Glomerular visceral epithelial cell (primary cell): ENCODE results near the gene PRR36.

Experiments used
- DNase-seq: peaks from one replicate; pipeline ENCODE4 v3.0.0-alpha.2; 2016; ENCODE audit errors: extremely low spot score

The PRR36 gene

DNA sequence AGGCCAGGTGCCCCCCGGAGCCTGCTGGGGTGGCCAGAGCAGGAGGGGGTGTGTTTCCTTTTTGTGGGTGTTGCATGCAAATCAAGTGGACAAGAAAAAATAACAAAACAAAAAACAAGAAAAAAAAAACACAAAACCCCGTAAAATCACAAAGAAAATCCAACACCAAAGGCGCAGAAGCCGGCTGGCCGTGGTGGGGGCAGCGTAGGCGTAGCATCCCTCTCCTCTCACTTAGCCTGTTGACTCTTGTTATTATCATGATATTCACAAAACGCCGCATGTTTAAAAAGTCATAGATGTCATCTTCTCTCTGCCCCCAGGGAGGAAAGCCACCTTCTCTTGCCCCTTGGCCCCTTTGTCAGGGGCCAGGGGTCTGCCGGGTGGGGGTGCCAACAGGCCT, 39.5 kb upstream of the PRR36 start:
- no peak for DNase-seq

DNA sequence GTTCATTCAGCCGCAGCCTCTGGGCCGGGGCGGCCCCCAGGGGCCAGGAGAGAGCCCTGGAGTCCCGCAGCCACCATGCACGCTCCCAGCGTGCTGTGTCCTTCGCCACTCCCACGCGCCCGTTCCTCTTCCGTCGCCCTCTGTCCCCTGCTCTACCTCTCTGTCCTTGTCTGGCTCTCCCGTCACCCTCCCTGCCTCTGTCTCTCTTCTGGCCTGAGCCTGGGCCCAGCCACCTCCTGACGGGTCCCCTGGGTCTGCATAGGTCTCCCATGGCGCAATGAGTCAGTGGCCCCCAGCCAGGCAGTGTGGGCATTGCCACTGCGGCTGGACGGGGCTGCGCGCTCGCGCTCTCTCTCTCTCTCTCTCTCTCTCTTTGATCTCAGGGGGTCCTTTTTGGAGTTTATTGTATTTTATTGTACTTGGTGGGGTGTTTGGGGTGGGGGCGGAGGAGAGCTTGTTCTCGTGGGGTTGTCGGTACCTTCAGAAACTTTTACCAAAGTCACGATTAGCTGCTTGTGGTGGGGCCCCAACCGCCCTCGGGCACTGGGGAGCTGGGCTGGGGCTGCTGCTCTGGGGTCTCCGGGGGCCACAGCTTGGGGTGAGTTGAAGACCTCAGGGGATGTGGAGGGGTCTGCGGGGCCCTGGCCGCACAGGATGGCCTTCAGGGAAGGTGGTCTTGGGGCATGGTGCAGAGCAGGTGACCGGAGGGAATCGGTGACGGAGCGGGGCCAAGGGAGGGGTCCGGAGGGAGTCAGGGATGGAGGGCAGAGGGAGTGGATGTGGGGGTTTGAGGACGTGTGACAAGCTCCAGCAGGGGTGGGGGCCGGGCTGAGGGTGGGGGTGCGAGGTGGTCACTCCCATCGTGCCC, 38.7 kb upstream of the PRR36 start:
- DNase-seq = no peak

DNA sequence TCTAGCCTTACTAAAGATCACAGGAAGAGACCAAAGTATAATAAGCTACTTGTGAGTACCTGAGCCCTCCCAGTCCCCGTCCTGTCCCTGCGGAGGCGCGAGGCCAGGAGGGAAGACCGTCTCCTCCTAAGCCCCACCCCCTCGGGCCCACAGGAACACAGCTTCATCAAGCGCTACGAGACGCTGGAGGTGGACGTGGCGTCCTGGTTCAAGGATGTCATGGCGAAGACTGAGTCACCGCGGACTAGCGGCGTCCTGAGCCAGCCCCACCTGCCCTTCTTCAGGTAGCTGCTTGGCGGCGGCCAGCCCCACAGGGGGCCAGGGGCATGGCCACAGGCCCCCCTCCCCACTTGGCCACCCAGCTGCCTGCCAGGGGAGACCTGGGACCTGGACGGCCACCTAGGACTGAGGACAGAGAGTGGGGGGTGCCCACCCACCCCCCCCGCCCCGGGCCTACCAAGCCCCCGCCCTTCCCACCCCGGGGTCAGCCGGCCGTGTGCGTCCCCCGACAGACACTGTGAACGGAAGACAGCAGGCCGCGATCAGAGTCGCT, 38.0 kb upstream of the PRR36 start:
- DNase-seq = no peak

DNA sequence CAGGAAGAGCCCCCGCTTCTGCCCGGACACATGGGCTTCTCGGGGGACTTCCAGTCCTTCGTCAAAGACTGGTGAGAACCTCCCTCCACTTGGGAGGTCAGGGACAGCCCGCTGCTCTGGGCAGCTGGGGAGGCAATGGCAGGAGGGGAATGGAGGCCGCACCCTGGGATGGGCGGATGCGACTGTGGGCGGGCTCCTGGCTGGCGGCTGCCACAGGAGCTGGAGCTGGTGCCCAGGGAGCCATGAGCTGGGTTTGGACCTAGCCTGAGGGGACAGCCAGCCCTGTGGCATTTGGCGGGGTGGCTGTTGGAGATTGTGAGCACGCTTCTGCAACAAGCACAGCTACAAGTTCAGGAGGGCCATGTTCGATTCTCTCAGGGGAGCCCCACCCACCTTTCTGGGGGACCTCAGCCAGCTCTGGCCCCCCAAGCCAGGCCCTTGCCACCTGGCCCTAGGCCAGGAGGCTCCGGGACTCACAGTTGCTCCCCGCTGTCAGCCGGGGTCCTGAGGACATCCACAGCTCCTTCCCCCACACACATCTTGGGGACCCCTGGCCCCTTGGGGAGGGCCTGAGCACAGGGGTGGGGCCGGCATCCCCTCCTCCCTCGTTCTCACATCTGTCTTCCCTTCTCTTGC, 37.4 kb upstream of the PRR36 start:
- DNase-seq = no peak

DNA sequence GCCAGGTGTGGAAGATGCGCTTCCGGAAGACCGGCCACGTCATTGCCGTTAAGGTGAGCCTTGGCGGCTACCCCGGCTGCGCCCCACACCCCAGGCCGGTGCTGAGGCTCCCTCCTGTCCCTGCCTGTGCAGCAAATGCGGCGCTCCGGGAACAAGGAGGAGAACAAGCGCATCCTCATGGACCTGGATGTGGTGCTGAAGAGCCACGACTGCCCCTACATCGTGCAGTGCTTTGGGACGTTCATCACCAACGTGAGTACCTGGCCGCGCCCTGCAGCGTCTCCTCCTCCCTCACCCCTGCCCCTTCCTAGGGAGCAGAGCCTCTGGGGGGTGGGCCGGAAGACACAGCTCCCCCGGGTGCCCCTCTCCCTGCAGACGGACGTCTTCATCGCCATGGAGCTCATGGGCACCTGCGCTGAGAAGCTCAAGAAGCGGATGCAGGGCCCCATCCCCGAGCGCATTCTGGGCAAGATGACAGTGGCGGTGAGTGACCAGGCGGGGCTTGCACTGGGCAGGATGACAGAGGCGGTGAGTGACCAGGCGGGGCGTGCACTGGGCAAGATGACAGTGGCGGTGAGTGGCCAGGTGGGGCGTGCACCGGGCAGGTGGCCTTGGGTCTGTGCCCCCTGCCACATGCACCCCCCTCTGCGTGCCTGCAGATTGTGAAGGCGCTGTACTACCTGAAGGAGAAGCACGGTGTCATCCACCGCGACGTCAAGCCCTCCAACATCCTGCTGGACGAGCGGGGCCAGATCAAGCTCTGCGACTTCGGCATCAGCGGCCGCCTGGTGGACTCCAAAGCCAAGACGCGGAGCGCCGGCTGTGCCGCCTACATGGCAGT, 36.4 kb upstream of the PRR36 start:
- no peak for DNase-seq

DNA sequence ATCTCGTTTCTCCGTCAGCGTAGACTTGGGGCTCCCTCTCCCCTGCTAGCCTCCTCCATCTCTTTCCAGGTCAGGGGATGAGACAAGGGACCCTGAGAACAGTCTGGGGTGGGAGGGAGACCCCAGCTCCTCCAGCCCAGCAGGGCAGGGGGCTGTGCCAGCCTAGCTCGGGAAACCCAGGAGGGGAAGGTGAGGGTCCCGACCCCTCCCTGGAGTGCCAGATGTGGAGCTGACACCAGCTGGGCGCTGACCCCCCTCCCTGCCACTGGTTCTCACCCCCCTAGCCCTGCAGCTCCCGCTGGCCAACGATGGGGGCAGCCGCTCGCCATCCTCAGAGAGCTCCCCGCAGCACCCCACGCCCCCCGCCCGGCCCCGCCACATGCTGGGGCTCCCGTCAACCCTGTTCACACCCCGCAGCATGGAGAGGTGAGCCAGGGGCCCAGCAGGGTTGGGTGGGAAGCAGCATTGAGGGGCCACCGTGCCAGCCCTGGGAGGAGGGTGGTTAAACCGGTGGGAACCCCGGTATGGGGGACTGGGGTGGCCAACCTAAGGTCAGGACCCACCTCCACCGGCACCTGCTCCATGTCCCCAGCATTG, 35.4 kb upstream of the PRR36 start:
- no peak for DNase-seq

DNA sequence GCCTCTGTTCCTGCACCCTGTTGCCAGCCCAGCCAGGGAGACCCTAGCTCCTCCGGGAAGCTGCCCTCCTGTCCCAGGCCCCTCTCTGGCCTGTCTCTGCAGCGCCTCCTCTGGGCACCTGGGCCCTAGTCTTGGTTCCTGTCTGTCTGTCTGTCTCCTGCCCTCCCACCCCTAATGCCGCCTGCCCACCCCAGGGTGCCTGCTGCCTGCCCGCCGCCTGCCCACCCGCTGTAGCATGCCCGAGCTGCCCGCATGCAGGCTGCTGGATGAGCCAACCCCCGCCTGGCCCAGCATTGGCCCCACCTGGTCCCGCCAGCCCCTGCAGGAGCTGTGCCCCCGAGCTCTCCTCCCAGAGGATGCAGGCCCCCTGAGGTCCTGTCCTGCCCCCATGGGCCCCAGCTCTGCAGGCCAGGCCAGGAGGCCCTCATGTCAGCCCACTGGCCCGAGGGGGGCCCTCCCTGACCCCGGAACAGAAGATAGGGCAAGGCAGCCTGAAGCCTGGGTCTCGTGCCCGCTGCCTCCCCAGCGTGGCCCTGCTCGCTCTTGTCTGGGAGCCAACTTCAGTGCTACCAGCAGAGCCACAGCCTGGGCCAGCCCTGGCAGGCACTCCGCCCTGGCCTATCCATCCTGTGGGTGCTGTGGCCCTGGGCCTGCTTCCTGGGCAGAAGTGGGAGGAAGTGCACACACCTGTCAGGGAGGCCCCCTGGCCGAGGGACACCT, 34.7 kb upstream of the PRR36 start:
- no peak for DNase-seq

DNA sequence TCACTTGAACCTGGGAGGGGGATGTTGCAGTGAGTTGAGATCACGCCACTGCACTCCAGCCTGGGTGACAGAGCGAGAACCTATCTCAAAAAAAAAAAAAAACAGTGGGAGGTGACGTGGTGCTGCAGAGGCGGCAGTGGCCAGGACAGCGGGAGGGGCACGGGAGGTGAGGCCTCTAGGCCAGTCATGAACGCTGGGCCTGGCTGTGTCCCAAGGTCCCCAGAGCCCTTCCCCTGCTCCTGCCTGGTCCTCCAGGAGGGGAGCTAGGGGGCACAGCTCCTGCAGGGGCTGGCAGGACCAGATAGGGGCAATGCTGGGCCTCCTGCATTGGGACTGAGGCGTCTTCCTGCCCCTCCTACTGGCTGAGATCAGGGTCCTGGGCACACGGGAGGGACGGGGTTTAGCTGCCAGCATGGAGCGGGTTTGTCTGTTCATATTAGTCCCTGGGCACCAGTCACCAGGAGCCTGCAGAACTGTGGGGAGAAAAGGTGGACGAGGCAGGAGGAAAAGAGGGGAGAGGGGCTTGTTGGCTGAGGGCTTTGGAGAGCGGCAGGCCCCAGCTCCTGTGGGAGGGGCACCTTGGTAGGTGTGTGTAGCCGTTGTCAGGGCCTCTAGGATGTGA, 34.0 kb upstream of the PRR36 start:
- DNase-seq = no peak

DNA sequence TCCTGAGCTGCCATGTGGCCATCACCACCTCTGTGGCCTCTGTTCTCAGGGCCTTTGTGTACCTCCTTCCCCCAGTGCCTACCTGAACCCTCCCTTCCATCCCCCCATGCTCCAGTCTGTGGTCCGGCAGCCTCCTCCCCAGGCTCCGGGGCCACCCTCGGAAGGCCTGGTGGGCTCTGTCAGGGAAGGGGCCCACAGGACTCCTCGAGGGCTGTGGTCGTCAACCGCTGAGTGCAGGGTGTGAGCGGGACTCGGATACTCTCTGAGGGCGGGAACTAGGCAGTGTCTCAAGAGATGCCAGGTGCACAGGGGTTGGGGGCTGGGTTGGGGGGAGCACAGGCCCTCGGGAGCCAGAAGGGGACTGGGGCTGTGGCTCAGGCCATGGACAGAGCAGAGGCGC, 33.4 kb upstream of the PRR36 start:
- DNase-seq = no peak

DNA sequence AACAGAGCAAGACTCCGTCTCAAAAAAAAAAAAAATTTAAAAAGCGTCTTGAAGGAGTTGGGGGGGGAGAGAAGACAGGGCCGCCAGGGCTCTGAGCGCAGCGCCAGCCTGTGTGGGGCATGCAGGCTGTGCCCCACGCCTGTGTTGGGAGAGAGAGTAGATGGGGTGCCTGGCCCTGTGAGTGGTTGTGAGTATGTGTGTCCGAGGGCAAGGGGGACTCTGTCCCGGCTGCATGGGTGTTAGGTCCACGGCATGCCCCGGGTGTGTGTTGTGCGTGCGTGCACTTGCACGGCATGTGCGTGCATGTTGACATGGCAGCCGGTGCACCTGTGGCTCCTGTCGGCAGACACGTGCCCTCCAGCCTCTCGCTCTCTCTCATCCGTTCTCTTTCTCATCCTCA, 32.9 kb upstream of the PRR36 start:
- DNase-seq = no peak

DNA sequence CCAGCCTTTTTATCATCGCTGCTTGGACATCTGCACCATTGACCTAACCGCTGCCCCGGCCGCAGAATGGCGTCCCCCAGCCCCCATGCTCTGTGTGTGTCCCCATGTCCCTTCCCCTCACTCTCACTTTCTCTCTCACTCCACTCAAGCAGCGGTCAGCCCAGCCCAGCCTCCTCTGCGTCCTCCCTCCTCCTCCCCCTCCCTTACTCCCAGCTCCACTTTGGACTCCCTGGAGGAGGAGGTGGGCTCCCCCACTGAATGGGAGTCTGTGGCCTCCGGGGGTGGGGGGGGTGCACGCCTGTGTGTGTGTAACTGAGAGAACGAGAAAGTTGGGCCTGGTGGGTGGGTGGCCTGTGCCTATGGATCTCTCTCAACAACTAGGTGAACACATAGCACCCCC, 31.7 kb upstream of the PRR36 start:
- no peak for DNase-seq

DNA sequence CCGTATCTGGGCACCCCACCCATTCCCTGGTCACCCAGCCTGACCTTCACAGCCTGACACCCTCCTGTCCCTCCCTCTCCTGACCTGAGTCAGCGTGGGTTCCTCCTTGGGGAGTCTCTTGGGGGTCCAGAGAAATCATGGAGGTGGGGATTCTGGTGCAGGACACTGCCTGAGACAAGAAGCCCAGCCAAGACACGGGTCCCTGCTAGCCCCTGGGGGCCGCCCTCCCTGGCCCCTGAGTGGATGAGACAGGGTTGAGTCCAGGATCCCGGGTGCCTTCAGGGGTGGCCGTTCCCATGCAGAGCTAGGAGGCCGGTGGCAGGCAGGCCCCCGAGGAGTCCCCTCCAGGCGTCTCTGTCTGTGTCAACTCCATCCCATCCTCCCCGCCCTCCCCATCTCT, 31.1 kb upstream of the PRR36 start:
- DNase-seq = no peak

DNA sequence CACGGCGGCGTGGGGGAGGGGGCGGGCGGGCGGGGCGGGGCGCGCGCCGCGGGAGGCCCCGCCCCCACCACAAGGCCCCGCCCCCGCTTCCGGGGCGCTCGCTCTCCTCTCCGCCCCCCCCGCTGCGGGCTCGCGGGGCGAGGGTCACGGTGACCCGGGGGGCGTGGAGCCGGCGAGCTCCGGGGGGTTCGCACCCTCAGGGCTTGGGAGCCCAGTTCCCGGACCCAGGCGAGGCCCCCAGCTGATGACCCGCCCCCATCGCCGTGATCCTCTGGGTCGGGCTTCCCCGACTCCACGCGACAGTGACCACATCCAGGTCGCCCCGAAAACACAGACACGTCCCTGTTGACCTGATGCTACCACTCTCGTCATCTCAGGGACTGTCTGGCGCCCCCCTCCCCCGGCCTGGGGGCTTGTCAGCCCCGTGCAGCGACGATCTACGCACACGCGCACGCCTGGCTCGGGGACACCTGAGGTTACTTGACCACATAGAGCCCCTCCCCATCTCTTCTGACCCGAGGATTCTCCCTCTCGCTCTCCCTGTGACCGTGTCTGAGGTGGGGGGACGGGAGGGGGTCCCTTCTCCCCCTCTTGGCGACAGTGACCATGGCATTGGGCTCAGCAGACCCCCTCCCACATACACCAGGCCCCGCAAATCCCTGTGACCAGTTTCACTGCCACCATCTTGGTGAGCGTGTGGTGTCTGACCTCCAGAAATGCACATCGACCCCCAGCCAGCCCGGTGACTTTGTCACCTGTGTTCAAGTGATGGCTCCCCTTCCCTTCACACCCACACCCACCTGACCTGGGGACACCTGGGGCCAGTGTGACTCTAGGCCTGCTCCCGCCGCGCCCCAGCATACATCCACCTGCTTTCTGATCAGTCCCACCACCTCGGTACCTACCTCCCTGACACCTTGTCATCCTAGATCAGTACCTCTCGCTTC, 30.2 kb upstream of the PRR36 start:
- DNase-seq = no peak

DNA sequence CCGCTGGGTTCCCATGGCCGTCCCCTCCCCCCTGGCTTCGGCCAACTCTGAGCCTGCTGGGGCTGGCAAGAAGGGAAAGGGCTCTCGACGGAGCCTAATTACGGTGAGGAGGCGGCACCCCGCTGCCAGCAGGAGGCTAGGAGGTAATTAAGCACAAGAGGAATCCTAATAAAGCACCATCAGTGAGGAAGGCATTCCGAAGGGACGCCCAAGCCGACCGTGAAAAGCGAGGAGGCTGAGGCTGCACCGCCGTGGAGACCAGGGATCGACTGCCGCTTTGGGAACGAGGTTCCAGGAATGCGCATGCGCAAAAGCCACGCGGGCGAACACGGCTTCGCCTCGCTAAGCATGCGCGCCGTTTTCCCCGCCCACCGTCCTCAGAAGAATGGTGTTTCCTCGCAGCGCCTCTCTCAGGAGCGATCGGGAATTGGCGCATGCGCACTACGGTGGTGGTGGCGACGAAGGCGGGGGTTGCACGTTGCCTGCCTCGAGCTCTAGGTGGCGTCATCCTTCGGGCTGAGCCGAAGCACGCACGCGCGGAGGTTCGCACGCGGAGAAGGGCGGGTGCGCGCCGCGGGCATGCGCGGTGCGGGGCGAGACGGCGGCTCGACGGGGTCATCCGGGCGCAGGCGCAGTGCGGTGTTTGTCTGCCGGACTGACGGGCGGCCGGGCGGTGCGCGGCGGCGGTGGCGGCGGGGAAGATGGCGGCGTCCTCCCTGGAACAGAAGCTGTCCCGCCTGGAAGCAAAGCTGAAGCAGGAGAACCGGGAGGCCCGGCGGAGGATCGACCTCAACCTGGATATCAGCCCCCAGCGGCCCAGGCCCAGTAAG, 29.3 kb upstream of the PRR36 start, which contains the start of gene MAP2K7:
MAP2K7 (plus strand) TSS at position 634 of the 830 bp plus-strand sequence; CDS start at position 702, 68 bp downstream.
- peak; percentile 100 for DNase-seq

DNA sequence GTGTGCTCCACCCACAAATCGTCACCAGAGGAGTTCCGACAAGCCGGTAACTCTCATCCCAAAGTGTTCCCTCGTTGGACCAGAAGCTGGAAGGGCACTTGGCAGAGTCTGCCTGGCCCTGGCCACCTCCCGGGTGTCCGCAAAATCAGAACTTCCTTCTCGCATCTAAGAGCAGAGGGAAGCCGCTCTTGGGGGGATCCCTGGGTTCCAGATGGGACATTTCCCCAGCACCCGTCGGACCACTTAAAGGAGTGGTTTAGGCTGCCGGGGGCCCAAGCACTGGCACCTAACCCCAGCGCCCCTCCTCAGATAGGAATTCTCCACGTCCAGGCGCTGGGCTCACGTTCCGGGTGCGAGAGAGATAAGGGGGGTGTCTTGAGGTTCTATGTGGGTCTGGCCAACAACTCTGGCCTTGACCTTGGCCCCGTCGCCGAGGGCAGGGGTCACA, 28.6 kb upstream of the PRR36 start:
- no peak for DNase-seq

DNA sequence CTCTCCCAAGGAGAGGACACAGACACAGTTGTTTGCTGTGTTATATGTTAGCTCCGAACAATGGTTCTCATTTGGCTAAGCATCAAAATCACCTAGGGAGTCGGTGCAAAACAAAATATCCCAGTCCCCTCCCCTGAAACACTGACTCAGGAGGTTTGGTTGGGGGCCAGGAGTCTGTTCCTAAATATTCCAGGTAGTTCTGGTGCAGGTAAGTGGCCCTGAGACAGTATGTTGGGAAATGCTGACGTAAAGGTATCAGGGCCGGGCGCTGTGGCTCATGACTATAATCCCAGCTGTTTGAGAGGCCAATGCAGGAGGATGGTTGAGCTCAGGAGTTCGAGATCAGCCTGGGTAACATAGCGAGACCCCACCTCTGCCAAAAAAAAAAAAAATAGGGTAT, 27.1 kb upstream of the PRR36 start:
- no peak for DNase-seq

DNA sequence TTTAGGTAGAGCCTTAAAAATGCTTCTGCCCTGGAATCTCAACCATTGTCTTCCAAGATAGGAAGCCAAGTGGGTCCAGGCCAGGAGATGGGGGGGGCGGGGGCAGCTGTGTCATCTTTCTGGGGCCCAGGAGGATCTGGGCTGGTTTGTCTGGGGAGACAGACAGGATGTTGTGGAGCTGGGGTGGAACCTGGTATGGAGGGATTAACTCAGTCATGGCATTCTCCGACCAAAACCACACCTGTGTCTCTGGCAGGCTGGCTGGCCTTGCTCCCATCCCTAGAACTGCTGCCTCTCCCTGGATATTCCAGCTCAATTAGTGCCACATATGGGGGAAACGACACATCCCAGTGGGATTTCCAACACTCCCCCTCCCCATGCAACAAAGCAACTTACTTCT, 26.7 kb upstream of the PRR36 start:
- peak; percentile 35 for DNase-seq

DNA sequence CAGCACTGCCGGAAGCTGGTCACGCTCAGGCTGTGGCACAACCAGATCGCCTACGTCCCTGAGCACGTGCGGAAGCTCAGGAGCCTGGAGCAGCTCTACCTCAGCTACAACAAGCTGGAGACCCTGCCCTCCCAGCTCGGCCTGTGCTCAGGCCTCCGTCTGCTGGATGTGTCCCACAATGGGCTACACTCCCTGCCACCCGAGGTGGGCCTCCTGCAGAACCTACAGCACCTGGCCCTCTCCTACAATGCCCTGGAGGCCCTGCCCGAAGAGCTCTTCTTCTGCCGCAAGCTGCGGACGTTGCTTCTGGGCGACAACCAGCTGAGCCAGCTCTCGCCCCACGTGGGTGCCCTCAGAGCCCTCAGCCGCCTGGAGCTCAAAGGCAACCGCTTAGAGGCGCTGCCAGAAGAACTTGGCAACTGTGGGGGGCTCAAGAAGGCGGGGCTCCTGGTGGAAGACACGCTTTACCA, 26.2 kb upstream of the PRR36 start:
- no peak for DNase-seq
